H1 (cell line): ENCODE measurements around the gene ZNF888. TPM values are rescaled to one million over a fixed set of nuclear protein-coding genes. Genes with fewer than 3 reads are reported as not detected.

Source experiments
- CBX5 ChIP-seq: fragments of 300-800, 300-1000 bp; sonication (generic); IDR thresholded peaks from 2 replicates; pipeline ENCODE4 v1.7.1; 2016; ENCODE audit warnings: antibody characterized with exemption, low read length, low read depth
- CHD7 ChIP-seq: fragments of 300-600 bp; sonication (generic); IDR thresholded peaks from 2 replicates; pipeline ENCODE4 v1.7.1; 2012; ENCODE audit warnings: low read length, moderate library complexity, mild to moderate bottlenecking, inconsistent platforms; ENCODE audit not compliant: insufficient replicate concordance
- FOSL1 ChIP-seq: IDR thresholded peaks from 2 replicates; pipeline ENCODE4 v1.6.1; 2011; ENCODE audit warnings: mild to moderate bottlenecking, low read depth, low read length, moderate library complexity; ENCODE audit not compliant: insufficient read depth
- KDM5A ChIP-seq: fragments of 200-600 bp; IDR thresholded peaks from 2 replicates; pipeline ENCODE4 v1.7.1; 2012; ENCODE audit warnings: mild to moderate bottlenecking, low read length, inconsistent platforms, mixed read lengths
- MAFK ChIP-seq: IDR thresholded peaks from 2 replicates; pipeline ENCODE4 v1.6.1; 2012; ENCODE audit warnings: low read depth, mild to moderate bottlenecking, improper control_type of control experiment, low read length
- NRF1 ChIP-seq: IDR thresholded peaks from 2 replicates; pipeline ENCODE4 v1.6.1; 2011; ENCODE audit warnings: mild to moderate bottlenecking, low read depth, low read length, improper control_type of control experiment
- POLR2AphosphoS5 ChIP-seq: IDR thresholded peaks from 2 replicates; pipeline ENCODE4 v1.6.1; 2011; ENCODE audit warnings: low read depth, low read length
- RAD21 ChIP-seq, 2 experiments: IDR thresholded peaks in 1 of 2; conservative IDR thresholded peaks in 1 of 2; 2 replicates each; pipeline ENCODE4 v1.6.1; 2011; ENCODE audit warnings: low read depth in 2 of 2, low read length in 2 of 2, improper control_type of control experiment in 1 of 2, inconsistent platforms in 1 of 2, mild to moderate bottlenecking in 1 of 2, moderate library complexity in 1 of 2
- TCF12 ChIP-seq: IDR thresholded peaks from 2 replicates; pipeline ENCODE4 v1.6.1; 2011; ENCODE audit warnings: low read depth, mild to moderate bottlenecking, low read length
- polyA plus RNA-seq, 7 experiments: library from polyadenylated mRNA; depleted of rRNA in 3 of 7; stranded (reverse) in 5 of 7; unstranded in 2 of 7; fragments of >200 nt in 5 of 7; fragments of 200-250 nt in 2 of 7; gene quantifications; 1 replicate in 5 of 7; 2 replicates in 1 of 7; 4 replicates in 1 of 7; pipeline versions ENCODE4 v1.2.1 to v1.2.3, GENCODE V29; 2011 to 2013; ENCODE audit warnings: missing spikeins in 2 of 7, mixed read lengths in 2 of 7
- total RNA-seq: library from RNA; stranded (reverse); fragmentation: NEBNext Ultra II Directional; extraction: Animal tissue kit (Norgen Biotek cat#: 25700); gene quantifications from 2 replicates; pipeline ENCODE4 v1.2.1, GENCODE V29; 2021

ZNF888 gene
- total and polyA plus RNA-seq, 2 of the 8 experiments (the other 6 are each of a cell fraction or from before 2014, with no cell fraction given) = 1.1 to 8.6 TPM

- TF ChIP-seq CHD7 (no peak), TCF12 (no peak), NRF1 (no peak), FOSL1 (no peak), CBX5 (no peak), RAD21 (IDR thresholded peaks at IDR 0.05 in 1 of 2, conservative IDR thresholded peaks at IDR 0.05 in 1 of 2; ENCODE audit: low read depth in 2 of 2, low read length in 2 of 2) (no peak), KDM5A (no peak), POLR2AphosphoS5 (peak; percentile 83), MAFK (no peak)
These were observed 39.4 kb upstream of the ZNF888 start, which contains the start of gene ZNF816 (continued) for GRCh38 chr19:52962394-52963246.
